ENCODE results near the gene TBC1D20.

The TBC1D20 gene

GRCh38 chr20:438571-439469, 23.5 kb downstream of the TBC1D20 start:
- DNase-seq (ENCODE audit: low read depth), result peak; percentile 24

GRCh38 chr20:437787-438486, 24.4 kb downstream of the TBC1D20 start:
- no peak for DNase-seq (ENCODE audit: low read depth)

GRCh38 chr20:436476-436875, 25.9 kb downstream of the TBC1D20 start:
- no peak for DNase-seq (ENCODE audit: low read depth)

- DNase-seq (ENCODE audit: low read depth), result no peak
These were observed 26.8 kb downstream of the TBC1D20 start for GRCh38 chr20:435558-435957.

GRCh38 chr20:434661-435419, 27.5 kb downstream of the TBC1D20 start:
- no peak for DNase-seq (ENCODE audit: low read depth)

GRCh38 chr20:434221-434620, 28.1 kb downstream of the TBC1D20 start:
- DNase-seq (ENCODE audit: low read depth), result no peak

- DNase-seq (ENCODE audit: low read depth), result no peak
These were observed 28.9 kb downstream of the TBC1D20 start for GRCh38 chr20:433300-433975.

- DNase-seq (ENCODE audit: low read depth), result no peak
These were observed 29.5 kb downstream of the TBC1D20 start for GRCh38 chr20:432677-433299.

GRCh38 chr20:432208-432607, 30.1 kb downstream of the TBC1D20 start:
- DNase-seq (ENCODE audit: low read depth), result no peak

GRCh38 chr20:431012-431904, 31.1 kb downstream of the TBC1D20 start:
- no peak for DNase-seq (ENCODE audit: low read depth)

- no peak for DNase-seq (ENCODE audit: low read depth)
These were observed 32.0 kb downstream of the TBC1D20 start for GRCh38 chr20:430091-430999.

GRCh38 chr20:428658-429200, 33.6 kb downstream of the TBC1D20 start:
- no peak for DNase-seq (ENCODE audit: low read depth)

- DNase-seq (ENCODE audit: low read depth), result no peak
These were observed 34.3 kb downstream of the TBC1D20 start for GRCh38 chr20:427849-428657.

- DNase-seq (ENCODE audit: low read depth), result no peak
These were observed 34.9 kb downstream of the TBC1D20 start for GRCh38 chr20:427401-427800.

- no peak for DNase-seq (ENCODE audit: low read depth)
These were observed 35.8 kb downstream of the TBC1D20 start for GRCh38 chr20:426566-426965.

GRCh38 chr20:421685-422250, 40.6 kb downstream of the TBC1D20 start:
- no peak for DNase-seq (ENCODE audit: low read depth)

- DNase-seq (ENCODE audit: low read depth), result no peak
These were observed 41.4 kb downstream of the TBC1D20 start for GRCh38 chr20:420721-421574.

All from T follicular helper cell (primary cell).